Vagina (tissue), 2 donors: ENCODE data around the gene TBC1D17.

Experiments
- POLR2A ChIP-seq, 2 donors: fragments of 450-650 bp; IDR thresholded peaks; one replicate each; pipeline ENCODE4 v1.6.1; 2017; ENCODE audit warnings: antibody characterized with exemption in 2 of 2, mild to moderate bottlenecking in 2 of 2, moderate library complexity in 2 of 2
- POLR2AphosphoS5 ChIP-seq, 2 donors: sonication (generic); formaldehyde crosslinking; IDR thresholded peaks; one replicate each; pipeline ENCODE4 v1.9.0; 2017; ENCODE audit warnings: antibody characterized with exemption in 2 of 2, mild to moderate bottlenecking in 2 of 2, low read depth in 1 of 2; ENCODE audit not compliant: insufficient read depth in 1 of 2
- TF ChIP-seq, protein P1 (sequence below), 3 experiments: fragments of 450-650 bp in 2 of 3; fragments of 200-600 bp in 1 of 3; sonication (generic) in 1 of 3; IDR thresholded peaks; one replicate each; pipeline ENCODE4 v1.5.1; 2017 to 2019; ENCODE audit warnings: antibody characterized with exemption in 3 of 3, mild to moderate bottlenecking in 2 of 3, moderate library complexity in 2 of 3

DNA sequence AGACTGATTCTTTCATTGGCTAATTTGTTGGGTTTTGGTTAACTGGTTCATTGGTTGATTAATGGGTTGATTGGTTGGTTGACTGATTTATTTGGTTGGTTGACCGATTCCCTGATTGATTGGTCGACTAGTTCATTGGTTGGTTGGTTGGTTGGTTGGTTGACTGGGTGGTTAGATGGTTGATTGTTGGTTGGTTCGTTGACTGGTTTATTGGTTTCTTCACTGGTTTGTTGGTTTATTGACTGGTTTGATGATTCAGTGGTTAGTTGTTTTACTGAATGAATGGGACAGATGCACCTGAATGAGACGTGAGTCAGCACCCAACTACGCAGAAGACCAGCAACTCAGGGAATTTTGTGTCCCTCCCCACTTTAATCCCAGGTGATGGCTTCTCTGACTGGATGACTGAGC is 54.5 kb downstream of the TBC1D17 start:
- TF ChIP-seq, protein P1, sequence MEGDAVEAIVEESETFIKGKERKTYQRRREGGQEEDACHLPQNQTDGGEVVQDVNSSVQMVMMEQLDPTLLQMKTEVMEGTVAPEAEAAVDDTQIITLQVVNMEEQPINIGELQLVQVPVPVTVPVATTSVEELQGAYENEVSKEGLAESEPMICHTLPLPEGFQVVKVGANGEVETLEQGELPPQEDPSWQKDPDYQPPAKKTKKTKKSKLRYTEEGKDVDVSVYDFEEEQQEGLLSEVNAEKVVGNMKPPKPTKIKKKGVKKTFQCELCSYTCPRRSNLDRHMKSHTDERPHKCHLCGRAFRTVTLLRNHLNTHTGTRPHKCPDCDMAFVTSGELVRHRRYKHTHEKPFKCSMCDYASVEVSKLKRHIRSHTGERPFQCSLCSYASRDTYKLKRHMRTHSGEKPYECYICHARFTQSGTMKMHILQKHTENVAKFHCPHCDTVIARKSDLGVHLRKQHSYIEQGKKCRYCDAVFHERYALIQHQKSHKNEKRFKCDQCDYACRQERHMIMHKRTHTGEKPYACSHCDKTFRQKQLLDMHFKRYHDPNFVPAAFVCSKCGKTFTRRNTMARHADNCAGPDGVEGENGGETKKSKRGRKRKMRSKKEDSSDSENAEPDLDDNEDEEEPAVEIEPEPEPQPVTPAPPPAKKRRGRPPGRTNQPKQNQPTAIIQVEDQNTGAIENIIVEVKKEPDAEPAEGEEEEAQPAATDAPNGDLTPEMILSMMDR (IDR thresholded peaks at IDR 0.05) = no peak
- no peak for TF ChIP-seq POLR2A (IDR thresholded peaks at IDR 0.05)
- TF ChIP-seq POLR2AphosphoS5 (IDR thresholded peaks at IDR 0.05; ENCODE audit: insufficient read depth in 1 of 2, low read depth in 1 of 2) = no peak
